Brain microvascular endothelial cell (primary cell): ENCODE data around the gene SATB2.

ENCODE experiments used
- DNase-seq: peaks from one replicate; pipeline ENCODE4 v3.0.0-alpha.2; 2020
- H3K27ac ChIP-seq: fragments of 250-450 bp; sonication (Bioruptor Pico); 2 replicates; pipeline ENCODE4 v1.5.1; 2020; ENCODE audit warnings: mild to moderate bottlenecking, moderate library complexity
- H3K27me3 ChIP-seq: fragments of 250-450 bp; sonication (Bioruptor Pico); replicated peaks from 2 replicates; pipeline ENCODE4 v1.5.1; 2020; ENCODE audit warnings: mild to moderate bottlenecking
- H3K36me3 ChIP-seq: fragments of 250-450 bp; sonication (Bioruptor Pico); replicated peaks from 2 replicates; pipeline ENCODE4 v1.5.1; 2020; ENCODE audit warnings: mild to moderate bottlenecking
- H3K4me3 ChIP-seq: 2 replicates; pipeline ENCODE4 v1.5.1; 2011; ENCODE audit warnings: low read depth, mild to moderate bottlenecking, control low read depth, low read length, moderate library complexity
- in situ Hi-C: cut with HindIII; loops from 2 replicates; pipeline ENCODE4 v1.10.0; 2017; ENCODE audit warnings: low sequenced_read_pairs, low pct_ligation_motif_present
- TF ChIP-seq, protein P1 (sequence below): IDR thresholded peaks from 2 replicates; pipeline ENCODE4 v1.5.1; 2011; ENCODE audit warnings: low read depth, mild to moderate bottlenecking, moderate library complexity, low read length, control low read depth, inconsistent platforms; ENCODE audit errors: missing control alignments

SATB2 gene

DNA sequence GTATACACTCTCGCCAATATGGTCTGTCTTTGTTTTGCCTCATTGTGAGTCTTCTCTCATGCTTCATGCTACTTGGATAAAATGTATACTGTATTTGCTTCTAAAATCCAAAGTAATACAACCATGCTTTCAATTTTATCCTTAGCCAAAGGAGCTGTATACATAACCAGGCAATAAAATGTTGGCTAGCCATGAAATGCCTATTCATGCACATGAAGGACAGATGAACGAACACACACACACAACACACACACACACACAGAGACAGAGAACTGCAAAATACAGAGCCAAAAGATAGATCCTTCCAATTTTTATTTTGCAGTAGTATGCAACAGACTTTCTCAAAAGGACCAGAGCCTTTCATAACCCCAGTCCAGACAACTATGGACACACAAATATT lies 113.7 kb downstream of the SATB2 start:
- in situ Hi-C loops, result no loop called here
- TF ChIP-seq, protein P1, sequence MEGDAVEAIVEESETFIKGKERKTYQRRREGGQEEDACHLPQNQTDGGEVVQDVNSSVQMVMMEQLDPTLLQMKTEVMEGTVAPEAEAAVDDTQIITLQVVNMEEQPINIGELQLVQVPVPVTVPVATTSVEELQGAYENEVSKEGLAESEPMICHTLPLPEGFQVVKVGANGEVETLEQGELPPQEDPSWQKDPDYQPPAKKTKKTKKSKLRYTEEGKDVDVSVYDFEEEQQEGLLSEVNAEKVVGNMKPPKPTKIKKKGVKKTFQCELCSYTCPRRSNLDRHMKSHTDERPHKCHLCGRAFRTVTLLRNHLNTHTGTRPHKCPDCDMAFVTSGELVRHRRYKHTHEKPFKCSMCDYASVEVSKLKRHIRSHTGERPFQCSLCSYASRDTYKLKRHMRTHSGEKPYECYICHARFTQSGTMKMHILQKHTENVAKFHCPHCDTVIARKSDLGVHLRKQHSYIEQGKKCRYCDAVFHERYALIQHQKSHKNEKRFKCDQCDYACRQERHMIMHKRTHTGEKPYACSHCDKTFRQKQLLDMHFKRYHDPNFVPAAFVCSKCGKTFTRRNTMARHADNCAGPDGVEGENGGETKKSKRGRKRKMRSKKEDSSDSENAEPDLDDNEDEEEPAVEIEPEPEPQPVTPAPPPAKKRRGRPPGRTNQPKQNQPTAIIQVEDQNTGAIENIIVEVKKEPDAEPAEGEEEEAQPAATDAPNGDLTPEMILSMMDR, result no peak
- Histone ChIP-seq H3K4me3 (no peak overlapping the region), H3K27me3 (no peaks in the 10 kb centered on the region), H3K36me3 (no peaks in the 10 kb centered on the region), H3K27ac (no peak overlapping the region)
- no peak for DNase-seq

GRCh38 chr2:199342334-199342733 lies 115.4 kb downstream of the SATB2 start:
- Histone ChIP-seq H3K27me3 (no peaks in the 10 kb centered on the region), H3K4me3 (no peak overlapping the region), H3K36me3 (no peaks in the 10 kb centered on the region), H3K27ac (no peak overlapping the region)
- TF ChIP-seq, protein P1, result no peak
- in situ Hi-C loops, result no loop called here
- no peak for DNase-seq

DNA sequence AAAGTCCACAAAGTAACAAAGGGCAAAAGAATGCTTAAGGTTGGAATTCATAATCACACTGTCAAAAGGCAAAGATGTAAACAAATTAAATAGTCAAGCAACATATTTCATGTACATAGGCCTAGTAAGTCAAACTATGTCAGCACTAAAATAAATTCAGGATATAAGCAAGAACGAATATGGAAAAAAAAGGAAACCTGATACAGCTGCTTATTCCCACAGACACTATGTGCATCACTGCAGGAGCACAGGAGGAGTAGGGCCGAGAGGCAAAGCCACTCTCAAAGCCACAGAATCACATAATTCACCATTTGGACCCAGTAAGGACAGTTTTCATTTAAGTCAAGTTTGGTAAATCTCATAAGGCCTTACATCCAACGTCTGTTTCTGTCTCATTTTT lies 116.6 kb downstream of the SATB2 start:
- H3K27ac ChIP-seq, result no peak overlapping the region
- no peaks in the 10 kb centered on the region for H3K27me3 ChIP-seq
- TF ChIP-seq, protein P1, result no peak
- H3K4me3 ChIP-seq, result no peak overlapping the region
- in situ Hi-C loops, result no loop called here
- no peaks in the 10 kb centered on the region for H3K36me3 ChIP-seq
- DNase-seq, result no peak

GRCh38 chr2:199339891-199340605 lies 117.7 kb downstream of the SATB2 start:
- no peaks in the 10 kb centered on the region for H3K36me3 ChIP-seq
- H3K4me3 ChIP-seq, result no peak overlapping the region
- DNase-seq, result no peak
- TF ChIP-seq, protein P1, result no peak
- in situ Hi-C loops, result no loop called here
- H3K27me3 ChIP-seq, result no peaks in the 10 kb centered on the region
- no peak overlapping the region for H3K27ac ChIP-seq

DNA sequence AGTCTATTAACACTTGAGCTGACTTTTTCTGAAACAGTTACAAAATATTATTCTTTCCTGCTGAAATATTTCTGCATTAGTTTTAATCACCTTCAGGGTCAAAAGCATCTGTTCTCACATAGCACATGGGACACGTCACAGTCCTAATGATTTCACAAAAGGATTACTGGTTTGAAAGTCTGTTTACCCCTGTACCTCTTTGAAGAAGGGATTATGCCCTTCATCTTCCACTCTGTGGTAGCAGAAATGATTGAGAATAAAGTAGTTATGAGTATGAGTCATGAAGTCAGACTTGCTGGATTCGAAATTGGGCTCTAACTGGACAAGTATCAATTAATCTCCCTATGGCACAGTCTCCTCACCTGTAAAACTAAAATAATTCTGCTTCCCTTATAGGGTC lies 121.2 kb downstream of the SATB2 start:
- Histone ChIP-seq H3K36me3 (no peaks in the 10 kb centered on the region), H3K27ac (no peak overlapping the region), H3K27me3 (no peaks in the 10 kb centered on the region), H3K4me3 (no peak overlapping the region)
- in situ Hi-C loops, result no loop called here
- no peak for DNase-seq
- TF ChIP-seq, protein P1, result no peak

- TF ChIP-seq, protein P1, result no peak
- Histone ChIP-seq H3K27ac (no peak overlapping the region), H3K27me3 (no peaks in the 10 kb centered on the region), H3K36me3 (no peaks in the 10 kb centered on the region), H3K4me3 (no peak overlapping the region)
- no peak for DNase-seq
- in situ Hi-C loops, result no loop called here
These were observed 122.2 kb downstream of the SATB2 start for GRCh38 chr2:199335502-199335901.
